Parathyroid adenoma (tissue), 2 donors: ENCODE measurements around the gene CCDC83.
"Not testable (repeated sequence)": the region's sequence is repeated elsewhere in the genome, so short reads cannot be mapped to it uniquely, and the experiment has no call there.

Source experiments
- H2AFZ ChIP-seq: fragments of 300-600 bp; sonication (generic); one replicate; pipeline ENCODE4 v1.7.0; 2017; ENCODE audit warnings: antibody characterized with exemption, mild to moderate bottlenecking
- H3K27ac ChIP-seq: fragments of 300-600 bp; sonication (generic); one replicate; pipeline ENCODE4 v1.7.0; 2017
- H3K27me3 ChIP-seq: fragments of 300-600 bp; sonication (generic); one replicate; pipeline ENCODE4 v1.7.0; 2017; ENCODE audit warnings: low read length; ENCODE audit not compliant: control insufficient read depth, insufficient read depth
- H3K36me3 ChIP-seq: fragments of 300-600 bp; sonication (generic); one replicate; pipeline ENCODE4 v1.7.0; 2017; ENCODE audit warnings: low read length; ENCODE audit not compliant: control insufficient read depth, insufficient read depth
- H3K4me1 ChIP-seq: fragments of 300-600 bp; sonication (generic); one replicate; pipeline ENCODE4 v1.7.0; 2017; ENCODE audit warnings: control low read depth
- H3K4me2 ChIP-seq: fragments of 300-600 bp; sonication (generic); one replicate; pipeline ENCODE4 v1.7.0; 2017; ENCODE audit warnings: low read length
- H3K4me3 ChIP-seq: fragments of 300-600 bp; sonication (generic); one replicate; pipeline ENCODE4 v1.7.0; 2017; ENCODE audit warnings: low read depth, low read length
- H3K79me2 ChIP-seq: fragments of 300-600 bp; sonication (generic); one replicate; pipeline ENCODE4 v1.7.0; 2017; ENCODE audit warnings: control low read depth
- H3K9ac ChIP-seq: fragments of 300-600 bp; sonication (generic); one replicate; pipeline ENCODE4 v1.7.0; 2017; ENCODE audit warnings: mild to moderate bottlenecking
- H3K9me3 ChIP-seq: fragments of 300-600 bp; sonication (generic); one replicate; pipeline ENCODE4 v1.7.0; 2017; ENCODE audit warnings: low read length; ENCODE audit not compliant: control insufficient read depth
- CTCF ChIP-seq: fragments of 300-600 bp; sonication (generic); IDR thresholded peaks from one replicate; pipeline ENCODE4 v1.7.0; 2017; ENCODE audit warnings: antibody characterized with exemption, mild to moderate bottlenecking
- donor health status: primary hyperparathyroidism.

The CCDC83 gene

GRCh38 chr11:85848556-85848955, 6.6 kb upstream of the CCDC83 start:
- H3K36me3 ChIP-seq: no peaks in the 10 kb centered on the region

GRCh38 chr11:85852754-85853153, 2.4 kb upstream of the CCDC83 start:
- not testable (repeated sequence) for H3K4me1 ChIP-seq, H3K9ac ChIP-seq, H3K4me3 ChIP-seq, H3K79me2 ChIP-seq, H3K27ac ChIP-seq, H3K4me2 ChIP-seq, H3K27me3 ChIP-seq, H3K36me3 ChIP-seq, H2AFZ ChIP-seq, H3K9me3 ChIP-seq

More at GRCh38 chr11:85848556-85848955, 6.6 kb upstream of the CCDC83 start:
- no peak overlapping the region for H3K4me3 ChIP-seq
- H3K4me2 ChIP-seq: no peak overlapping the region
- no peaks in the 10 kb centered on the region for H3K79me2 ChIP-seq
- H3K4me1 ChIP-seq: no peaks in the 10 kb centered on the region
- H3K27me3 ChIP-seq: no peaks in the 10 kb centered on the region
- no peak for TF ChIP-seq CTCF
- no peak overlapping the region for H3K27ac ChIP-seq
- H2AFZ ChIP-seq: no peak overlapping the region
- H3K9ac ChIP-seq: no peak overlapping the region
- no peaks in the 10 kb centered on the region for H3K9me3 ChIP-seq

GRCh38 chr11:85853541-85853940, 1.6 kb upstream of the CCDC83 start:
- H3K27ac ChIP-seq, H3K4me2 ChIP-seq, H3K4me1 ChIP-seq, H3K4me3 ChIP-seq, H2AFZ ChIP-seq, H3K27me3 ChIP-seq, H3K9ac ChIP-seq, H3K79me2 ChIP-seq, H3K9me3 ChIP-seq, H3K36me3 ChIP-seq: not testable (repeated sequence)

GRCh38 chr11:85854212-85854556, 999 bp upstream of the CCDC83 start:
- H3K27ac ChIP-seq: peak overlapping the region; percentile 63
- H3K36me3 ChIP-seq: no peaks in the 10 kb centered on the region
- no peak overlapping the region for H3K9ac ChIP-seq
- H3K4me2 ChIP-seq: peak overlapping the region; percentile 73
- no peaks in the 10 kb centered on the region for H3K27me3 ChIP-seq
- no peaks in the 10 kb centered on the region for H3K9me3 ChIP-seq
- peaks cover 3% of the 10 kb centered on the region for H3K4me1 ChIP-seq
- TF ChIP-seq CTCF: no peak
- H3K4me3 ChIP-seq: peak overlapping the region; percentile 68
- H2AFZ ChIP-seq: peak overlapping the region; percentile 99
- H3K79me2 ChIP-seq: no peaks in the 10 kb centered on the region

- Histone ChIP-seq H3K36me3 (no peaks in the 10 kb centered on the region), H3K4me1 (peaks cover 3% of the 10 kb centered on the region), H3K9ac (no peak overlapping the region), H3K27me3 (no peaks in the 10 kb centered on the region), H2AFZ (peak overlapping the region; percentile 99), H3K9me3 (no peaks in the 10 kb centered on the region), H3K79me2 (no peaks in the 10 kb centered on the region), H3K4me2 (peak overlapping the region; percentile 73), H3K4me3 (peak overlapping the region; percentile 68), H3K27ac (peak overlapping the region; percentile 63)
- peak; percentile 57 for TF ChIP-seq CTCF
Observed at GRCh38 chr11:85854557-85855340, 434 bp upstream of the CCDC83 start.

- Histone ChIP-seq H3K4me3 (no peak overlapping the region), H3K9ac (no peak overlapping the region), H3K79me2 (no peaks in the 10 kb centered on the region), H3K27me3 (no peaks in the 10 kb centered on the region), H2AFZ (no peak overlapping the region), H3K36me3 (no peaks in the 10 kb centered on the region), H3K4me2 (no peak overlapping the region), H3K4me1 (peaks cover 3% of the 10 kb centered on the region), H3K27ac (no peak overlapping the region), H3K9me3 (no peaks in the 10 kb centered on the region)
- TF ChIP-seq CTCF: no peak
Observed at GRCh38 chr11:85857098-85857497, 1.9 kb downstream of the CCDC83 start.

GRCh38 chr11:85859541-85859940, 4.4 kb downstream of the CCDC83 start:
- not testable (repeated sequence) for H3K4me3 ChIP-seq, H3K9ac ChIP-seq, H3K4me1 ChIP-seq, H3K9me3 ChIP-seq, H3K4me2 ChIP-seq, H2AFZ ChIP-seq, H3K27me3 ChIP-seq, H3K36me3 ChIP-seq, H3K27ac ChIP-seq, H3K79me2 ChIP-seq
